NT2/D1 (cell line): ENCODE measurements around the gene MUC4.

Experiments
- SUZ12 ChIP-seq: IDR thresholded peaks from 2 replicates; pipeline ENCODE4 v1.6.1; 2011; ENCODE audit not compliant: insufficient read length, insufficient read depth; ENCODE audit errors: extremely low read depth
- ZNF274 ChIP-seq: IDR thresholded peaks from 2 replicates; pipeline ENCODE4 v1.6.1; 2011; ENCODE audit warnings: mild to moderate bottlenecking, low read depth, low read length

DNA sequence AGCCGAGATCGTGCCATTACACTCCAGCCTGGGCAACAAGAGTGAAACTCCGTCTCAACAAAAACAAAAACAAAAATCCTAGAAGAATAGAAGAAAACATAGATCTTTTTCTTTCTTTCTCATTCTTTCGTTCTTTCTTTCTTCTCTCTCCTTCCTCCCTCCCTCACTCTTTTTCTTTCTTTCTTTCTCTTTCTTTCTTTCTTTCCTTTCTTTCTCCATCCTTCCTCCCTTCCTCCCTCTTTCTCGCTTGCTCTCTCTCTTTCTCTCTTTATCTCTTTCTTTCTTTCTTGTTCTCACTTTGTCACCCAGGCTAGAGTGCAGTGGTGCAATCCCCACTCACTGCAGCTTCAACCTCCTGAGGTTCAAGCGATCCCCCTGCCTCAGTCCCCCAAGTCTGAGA lies 33.8 kb upstream of the MUC4 start:
- TF ChIP-seq ZNF274, result no peak
- TF ChIP-seq SUZ12, result no peak
